ENCODE results near the gene ARMC6.

Gene ARMC6

GRCh38 chr19:19033426-19034203 lies at the start of gene ARMC6, which contains the start of gene SUGP2:
ARMC6 (plus strand) TSS chr19:19033603; CDS start chr19:19034210, 607 bp downstream.
SUGP2 (minus strand) TSS chr19:19033517; CDS start chr19:19031071, 2,446 bp downstream.
- in situ Hi-C loops (cut with MboI; ENCODE audit: low sequenced_read_pairs) = no loop called here

- in situ Hi-C loops (cut with MboI; ENCODE audit: low sequenced_read_pairs) = loop anchor here (5.0 to 25.0 kb wide), 2 partner anchors 47 to 522 kb away; no protein-coding TSS in a partner anchor
These were observed 49.2 kb upstream of the ARMC6 start for GRCh38 chr19:18984251-18984650.

- in situ Hi-C loops (cut with MboI; ENCODE audit: low sequenced_read_pairs) = loop anchor here (25.0 kb wide), 1 partner anchor 523 kb away; no protein-coding TSS in a partner anchor
These were observed 48.1 kb upstream of the ARMC6 start for GRCh38 chr19:18985257-18985656.

GRCh38 chr19:18987456-18987855 lies 45.9 kb upstream of the ARMC6 start:
- in situ Hi-C loops (cut with MboI; ENCODE audit: low sequenced_read_pairs) = loop anchor here (25.0 kb wide), 1 partner anchor 525 kb away; no protein-coding TSS in a partner anchor

GRCh38 chr19:18989316-18989715 lies 44.1 kb upstream of the ARMC6 start:
- in situ Hi-C loops (cut with MboI; ENCODE audit: low sequenced_read_pairs) = loop anchor here (25.0 kb wide), 1 partner anchor 527 kb away; no protein-coding TSS in a partner anchor

- in situ Hi-C loops (cut with MboI; ENCODE audit: low sequenced_read_pairs) = loop anchor here (25.0 kb wide), 1 partner anchor 528 kb away; no protein-coding TSS in a partner anchor
These were observed 43.2 kb upstream of the ARMC6 start for GRCh38 chr19:18990128-18990708.

- in situ Hi-C loops (cut with MboI; ENCODE audit: low sequenced_read_pairs) = loop anchor here (25.0 kb wide), 1 partner anchor 529 kb away; no protein-coding TSS in a partner anchor
These were observed 42.4 kb upstream of the ARMC6 start for GRCh38 chr19:18991006-18991405.

GRCh38 chr19:18991468-18991867 lies 41.9 kb upstream of the ARMC6 start:
- in situ Hi-C loops (cut with MboI; ENCODE audit: low sequenced_read_pairs) = loop anchor here (25.0 kb wide), 1 partner anchor 529 kb away; no protein-coding TSS in a partner anchor

GRCh38 chr19:18992696-18993095 lies 40.7 kb upstream of the ARMC6 start:
- in situ Hi-C loops (cut with MboI; ENCODE audit: low sequenced_read_pairs) = loop anchor here (25.0 kb wide), 1 partner anchor 530 kb away; no protein-coding TSS in a partner anchor

- in situ Hi-C loops (cut with MboI; ENCODE audit: low sequenced_read_pairs) = loop anchor here (25.0 kb wide), 1 partner anchor 531 kb away; no protein-coding TSS in a partner anchor
These were observed 40.3 kb upstream of the ARMC6 start for GRCh38 chr19:18993115-18993514.

- in situ Hi-C loops (cut with MboI; ENCODE audit: low sequenced_read_pairs) = loop anchor here (25.0 kb wide), 1 partner anchor 534 kb away; no protein-coding TSS in a partner anchor
These were observed 37.6 kb upstream of the ARMC6 start for GRCh38 chr19:18995804-18996241.

GRCh38 chr19:18996351-18996750 lies 37.1 kb upstream of the ARMC6 start:
- in situ Hi-C loops (cut with MboI; ENCODE audit: low sequenced_read_pairs) = loop anchor here (25.0 kb wide), 1 partner anchor 534 kb away; no protein-coding TSS in a partner anchor

- in situ Hi-C loops (cut with MboI; ENCODE audit: low sequenced_read_pairs) = loop anchor here (25.0 kb wide), 1 partner anchor 535 kb away; no protein-coding TSS in a partner anchor
These were observed 36.5 kb upstream of the ARMC6 start for GRCh38 chr19:18996796-18997394.

GRCh38 chr19:18998276-18998675 lies 35.1 kb upstream of the ARMC6 start:
- in situ Hi-C loops (cut with MboI; ENCODE audit: low sequenced_read_pairs) = loop anchor here (25.0 kb wide), 1 partner anchor 536 kb away; no protein-coding TSS in a partner anchor

- in situ Hi-C loops (cut with MboI; ENCODE audit: low sequenced_read_pairs) = loop anchor here (25.0 kb wide), 1 partner anchor 537 kb away; no protein-coding TSS in a partner anchor
These were observed 34.2 kb upstream of the ARMC6 start for GRCh38 chr19:18999016-18999758.

GRCh38 chr19:18999896-19000620 lies 33.3 kb upstream of the ARMC6 start:
- in situ Hi-C loops (cut with MboI; ENCODE audit: low sequenced_read_pairs) = loop anchor here (25.0 kb wide), 1 partner anchor 538 kb away; no protein-coding TSS in a partner anchor

GRCh38 chr19:19004144-19004543 lies 29.3 kb upstream of the ARMC6 start:
- in situ Hi-C loops (cut with MboI; ENCODE audit: low sequenced_read_pairs) = no loop called here

GRCh38 chr19:19006213-19006612 lies 27.2 kb upstream of the ARMC6 start:
- in situ Hi-C loops (cut with MboI; ENCODE audit: low sequenced_read_pairs) = no loop called here

- in situ Hi-C loops (cut with MboI; ENCODE audit: low sequenced_read_pairs) = no loop called here
These were observed 23.5 kb upstream of the ARMC6 start for GRCh38 chr19:19009951-19010350.

All from HL-60/S4 (cell line).